ENCODE results near the gene ONECUT1.

Gene ONECUT1

GRCh38 chr15:52780172-52780980 is 9.8 kb downstream of the ONECUT1 start:
- DNase-seq, result no peak

- no peak for DNase-seq
Observed at GRCh38 chr15:52778457-52778856, 11.7 kb downstream of the ONECUT1 start.

GRCh38 chr15:52772766-52773165 is 17.4 kb downstream of the ONECUT1 start:
- no peak for DNase-seq

GRCh38 chr15:52765785-52766184 is 24.4 kb downstream of the ONECUT1 start:
- DNase-seq, result no peak

- DNase-seq, result no peak
Observed at GRCh38 chr15:52764731-52765130, 25.4 kb downstream of the ONECUT1 start.

- no peak for DNase-seq
Observed at GRCh38 chr15:52762621-52763020, 27.5 kb downstream of the ONECUT1 start.

GRCh38 chr15:52760562-52760961 is 29.6 kb downstream of the ONECUT1 start:
- DNase-seq, result no peak

- no peak for DNase-seq
Observed at GRCh38 chr15:52759969-52760368, 30.2 kb downstream of the ONECUT1 start.

- DNase-seq, result no peak
Observed at GRCh38 chr15:52757496-52757895, 32.6 kb downstream of the ONECUT1 start.

GRCh38 chr15:52751522-52751921 is 38.6 kb downstream of the ONECUT1 start:
- no peak for DNase-seq

GRCh38 chr15:52749258-52749657 is 40.9 kb downstream of the ONECUT1 start:
- no peak for DNase-seq

GRCh38 chr15:52746162-52746757 is 43.9 kb downstream of the ONECUT1 start:
- no peak for DNase-seq

GRCh38 chr15:52745326-52746161 is 44.6 kb downstream of the ONECUT1 start:
- DNase-seq, result no peak

GRCh38 chr15:52738311-52738710 is 51.8 kb downstream of the ONECUT1 start:
- no peak for DNase-seq

- no peak for DNase-seq
Observed at GRCh38 chr15:52737720-52738119, 52.4 kb downstream of the ONECUT1 start.

- DNase-seq, result peak; percentile 23
Observed at GRCh38 chr15:52735231-52736089, 54.7 kb downstream of the ONECUT1 start.

GRCh38 chr15:52734329-52734728 is 55.8 kb downstream of the ONECUT1 start:
- no peak for DNase-seq

- no peak for DNase-seq
Observed at GRCh38 chr15:52733696-52734255, 56.4 kb downstream of the ONECUT1 start.

GRCh38 chr15:52733088-52733487 is 57.0 kb downstream of the ONECUT1 start:
- DNase-seq, result no peak

- DNase-seq, result no peak
Observed at GRCh38 chr15:52732551-52732950, 57.6 kb downstream of the ONECUT1 start.

- DNase-seq, result no peak
Observed at GRCh38 chr15:52731732-52732470, 58.2 kb downstream of the ONECUT1 start.

GRCh38 chr15:52731004-52731403 is 59.1 kb downstream of the ONECUT1 start:
- DNase-seq, result no peak

Measured in DMS79 (cell line).